Keratinocyte (primary cell): ENCODE results near the gene SCEL. TPM values are rescaled to one million over a fixed set of nuclear protein-coding genes. Genes with fewer than 3 reads are reported as not detected.

ENCODE experiments used
- DNase-seq: peaks from one replicate; pipeline ENCODE4 v3.0.0-alpha.2; 2011; ENCODE audit warnings: low read depth, missing footprints, low spot score
- FAIRE-seq: peaks from 2 replicates; lab custom pipeline; 2011; peaks lifted over from hg19 to GRCh38; lab: Jason Lieb, UNC
- H2AFZ ChIP-seq: 2 replicates; pipeline ENCODE4 v1.6.0; 2012; ENCODE audit warnings: low read length, control low read depth, inconsistent platforms; ENCODE audit not compliant: control insufficient read depth
- H3K27ac ChIP-seq: 2 replicates; pipeline ENCODE4 v1.5.1; 2011; ENCODE audit warnings: low read length; ENCODE audit not compliant: control insufficient read depth, insufficient read depth
- H3K27me3 ChIP-seq: 3 replicates; pipeline ENCODE4 v1.6.0; 2011; ENCODE audit warnings: low read length; ENCODE audit not compliant: control insufficient read depth, insufficient read depth; ENCODE audit errors: extremely low read depth
- H3K36me3 ChIP-seq, 2 experiments: 2 replicates in 1 of 2; 3 replicates in 1 of 2; pipeline ENCODE4 v1.5.1; 2011; ENCODE audit warnings: low read length in 2 of 2, mild to moderate bottlenecking in 1 of 2; ENCODE audit not compliant: control insufficient read depth in 2 of 2, insufficient read depth in 2 of 2; ENCODE audit errors: extremely low read depth in 1 of 2
- H3K4me1 ChIP-seq: 3 replicates; pipeline ENCODE4 v1.5.1; 2011; ENCODE audit warnings: low read length; ENCODE audit not compliant: control insufficient read depth, insufficient read depth; ENCODE audit errors: extremely low read depth
- H3K4me2 ChIP-seq: 3 replicates; pipeline ENCODE4 v1.6.0; 2011; ENCODE audit warnings: low read depth, low read length; ENCODE audit not compliant: control insufficient read depth, insufficient read depth; ENCODE audit errors: extremely low read depth
- H3K4me3 ChIP-seq, 3 experiments: fragments of 200-600 bp in 1 of 3; sonication (generic) in 1 of 3; 2 replicates in 2 of 3; 3 replicates in 1 of 3; pipeline ENCODE4 v1.5.1; 2011 to 2016; ENCODE audit warnings: low read length in 3 of 3, mild to moderate bottlenecking in 3 of 3, control low read depth in 2 of 3, inconsistent platforms in 1 of 3, low read depth in 1 of 3, mixed read lengths in 1 of 3, mixed run types in 1 of 3, moderate library complexity in 1 of 3; ENCODE audit not compliant: control insufficient read depth in 2 of 3, insufficient read depth in 2 of 3; ENCODE audit errors: extremely low read depth in 1 of 3
- H3K79me2 ChIP-seq: 2 replicates; pipeline ENCODE4 v1.6.0; 2012; ENCODE audit warnings: low read length; ENCODE audit not compliant: control insufficient read depth, insufficient read depth
- H3K9ac ChIP-seq: 3 replicates; pipeline ENCODE4 v1.6.0; 2011; ENCODE audit warnings: low read length; ENCODE audit not compliant: control insufficient read depth, insufficient read depth; ENCODE audit errors: extremely low read depth
- H3K9me1 ChIP-seq: 3 replicates; pipeline ENCODE4 v1.6.0; 2011; ENCODE audit warnings: low read length; ENCODE audit not compliant: control insufficient read depth, insufficient read depth; ENCODE audit errors: extremely low read depth
- H3K9me3 ChIP-seq: 2 replicates; pipeline ENCODE4 v1.5.1; 2012; ENCODE audit warnings: low read depth, low read length; ENCODE audit not compliant: control insufficient read depth
- H4K20me1 ChIP-seq: 3 replicates; pipeline ENCODE4 v1.6.0; 2011; ENCODE audit warnings: low read length; ENCODE audit not compliant: control insufficient read depth, insufficient read depth; ENCODE audit errors: extremely low read depth
- EZH2 ChIP-seq: IDR thresholded peaks from one replicate; pipeline ENCODE4 v1.6.1; 2012; ENCODE audit warnings: inconsistent platforms, mild to moderate bottlenecking, low read length, moderate library complexity
- dilution Hi-C: fragments of 300-500 bp; cut with MboI; formaldehyde crosslinking; loops from one replicate; pipeline ENCODE4 v1.7.0; 2020; ENCODE audit warnings: low sequenced_read_pairs; ENCODE audit not compliant: extremely low pct_ligation_motif_present
- polyA plus RNA-seq, 5 experiments: library from polyadenylated mRNA; depleted of rRNA in 3 of 5; stranded (reverse) in 3 of 5; stranded (forward) in 1 of 5; unstranded in 1 of 5; fragments of >200 nt; gene quantifications; 1 replicate in 1 of 5; 2 replicates in 3 of 5; 3 replicates in 1 of 5; pipeline versions ENCODE4 v1.2.1 to v1.2.3, GENCODE V29; 2011 to 2012; ENCODE audit warnings: missing spikeins in 2 of 5, low read depth in 1 of 5, low replicate concordance in 1 of 5
- TF ChIP-seq, protein P1 (sequence below), 3 experiments: IDR thresholded peaks in 1 of 3; conservative IDR thresholded peaks in 1 of 3; optimal IDR thresholded peaks in 1 of 3; 2 replicates in 2 of 3; 3 replicates in 1 of 3; pipeline versions ENCODE3 to v1.5.1; 2011; ENCODE audit warnings: low read length in 3 of 3, mild to moderate bottlenecking in 3 of 3, moderate library complexity in 2 of 3, control low read depth in 1 of 3, inconsistent platforms in 1 of 3; ENCODE audit not compliant: insufficient read depth in 2 of 3; ENCODE audit errors: extremely low read depth in 1 of 3

SCEL gene
- polyA plus RNA-seq, 1 donor (not counting 4 experiments of a cell fraction or from before 2014, with no cell fraction given): 30.5 TPM

- H3K9me1 ChIP-seq: no peaks in the 10 kb centered on the region
- no peaks in the 10 kb centered on the region for H3K9me3 ChIP-seq
- FAIRE-seq (peak; percentile 67), DNase-seq (no peak)
- no peaks in the 10 kb centered on the region for H3K79me2 ChIP-seq
- no peak overlapping the region for H3K27ac ChIP-seq
- dilution Hi-C loops: no loop called here
- no peak overlapping the region for H3K9ac ChIP-seq
- no peaks in the 10 kb centered on the region for H3K4me1 ChIP-seq
- TF ChIP-seq, protein P1, sequence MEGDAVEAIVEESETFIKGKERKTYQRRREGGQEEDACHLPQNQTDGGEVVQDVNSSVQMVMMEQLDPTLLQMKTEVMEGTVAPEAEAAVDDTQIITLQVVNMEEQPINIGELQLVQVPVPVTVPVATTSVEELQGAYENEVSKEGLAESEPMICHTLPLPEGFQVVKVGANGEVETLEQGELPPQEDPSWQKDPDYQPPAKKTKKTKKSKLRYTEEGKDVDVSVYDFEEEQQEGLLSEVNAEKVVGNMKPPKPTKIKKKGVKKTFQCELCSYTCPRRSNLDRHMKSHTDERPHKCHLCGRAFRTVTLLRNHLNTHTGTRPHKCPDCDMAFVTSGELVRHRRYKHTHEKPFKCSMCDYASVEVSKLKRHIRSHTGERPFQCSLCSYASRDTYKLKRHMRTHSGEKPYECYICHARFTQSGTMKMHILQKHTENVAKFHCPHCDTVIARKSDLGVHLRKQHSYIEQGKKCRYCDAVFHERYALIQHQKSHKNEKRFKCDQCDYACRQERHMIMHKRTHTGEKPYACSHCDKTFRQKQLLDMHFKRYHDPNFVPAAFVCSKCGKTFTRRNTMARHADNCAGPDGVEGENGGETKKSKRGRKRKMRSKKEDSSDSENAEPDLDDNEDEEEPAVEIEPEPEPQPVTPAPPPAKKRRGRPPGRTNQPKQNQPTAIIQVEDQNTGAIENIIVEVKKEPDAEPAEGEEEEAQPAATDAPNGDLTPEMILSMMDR (optimal IDR thresholded peaks at IDR 0.05 in 1 of 3, IDR thresholded peaks at IDR 0.05 in 1 of 3, conservative IDR thresholded peaks at IDR 0.05 in 1 of 3; ENCODE audit: extremely low read depth in 1 of 3, insufficient read depth in 2 of 3, low read length in 3 of 3): peak; percentile 37 to 64 (median 63)
- no peak for TF ChIP-seq EZH2
- no peaks in the 10 kb centered on the region for H4K20me1 ChIP-seq
- no peak overlapping the region for H2AFZ ChIP-seq
- no peaks in the 10 kb centered on the region for H3K36me3 ChIP-seq
- H3K4me3 ChIP-seq: no peak overlapping the region
- H3K27me3 ChIP-seq: no peaks in the 10 kb centered on the region
- H3K4me2 ChIP-seq: no peak overlapping the region
Observed at GRCh38 chr13:77492982-77493381, 42.5 kb upstream of the SCEL start.

DNA sequence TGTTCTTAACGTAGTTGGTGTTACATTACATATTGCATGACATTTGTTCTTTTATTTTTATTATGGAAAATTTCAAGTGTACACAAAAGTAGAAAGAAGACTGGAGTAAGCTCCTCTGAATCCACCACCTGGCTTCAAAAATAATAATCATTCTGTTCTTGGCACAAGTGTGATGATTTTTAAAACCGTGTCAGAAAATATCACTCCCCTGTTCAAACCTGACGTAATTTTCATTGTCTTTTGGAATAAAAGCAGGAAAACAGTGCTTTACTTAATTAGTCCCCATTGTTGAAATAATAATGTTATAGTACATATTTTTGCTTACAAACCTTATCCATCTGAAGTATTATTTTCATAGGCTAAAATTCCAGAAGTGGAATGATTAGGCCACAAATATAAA is 41.3 kb upstream of the SCEL start:
- no peaks in the 10 kb centered on the region for H4K20me1 ChIP-seq
- no peaks in the 10 kb centered on the region for H3K36me3 ChIP-seq
- no peaks in the 10 kb centered on the region for H3K9me1 ChIP-seq
- H3K27ac ChIP-seq: no peak overlapping the region
- dilution Hi-C loops: no loop called here
- no peak overlapping the region for H2AFZ ChIP-seq
- no peak overlapping the region for H3K4me3 ChIP-seq
- H3K4me1 ChIP-seq: no peaks in the 10 kb centered on the region
- DNase-seq (no peak), FAIRE-seq (no peak)
- no peaks in the 10 kb centered on the region for H3K9me3 ChIP-seq
- TF ChIP-seq EZH2: no peak
- TF ChIP-seq, protein P1 (optimal IDR thresholded peaks at IDR 0.05 in 1 of 3, IDR thresholded peaks at IDR 0.05 in 1 of 3, conservative IDR thresholded peaks at IDR 0.05 in 1 of 3; ENCODE audit: extremely low read depth in 1 of 3, insufficient read depth in 2 of 3, low read length in 3 of 3): no peak
- no peak overlapping the region for H3K4me2 ChIP-seq
- no peak overlapping the region for H3K9ac ChIP-seq
- H3K79me2 ChIP-seq: no peaks in the 10 kb centered on the region
- no peaks in the 10 kb centered on the region for H3K27me3 ChIP-seq
